Activated T-cell treated with anti-CD3 and anti-CD28 coated beads, Interleukin-2, amount 50 U/mL, for 72 hours (primary cell): Measurements from ENCODE around the gene SMAD9. TPM values are rescaled to one million over a fixed set of nuclear protein-coding genes. Genes with fewer than 3 reads are reported as not detected.

ENCODE experiments used
- ATAC-seq, 2 donors: fragments of 150-1000 bp; cut with Tn5 transposase; replicated peaks in 1 of 2; 2 replicates each; pipeline ENCODE4 v1.10.0; 2021; ENCODE audit warnings: moderate library complexity in 2 of 2, mild to moderate bottlenecking in 1 of 2
- DNase-seq, 2 donors: peaks; one replicate each; pipeline ENCODE4 v3.0.0; 2021 to 2022; ENCODE audit warnings: mixed read lengths in 1 of 2
- H3K27ac Mint-ChIP-seq: one replicate; pipeline ENCODE4 v1.8.0; 2022; ENCODE audit warnings: mild to moderate bottlenecking, moderate library complexity, mixed read lengths
- H3K27me3 Mint-ChIP-seq: one replicate; pipeline ENCODE4 v1.8.0; 2022; ENCODE audit warnings: low read depth, mixed read lengths
- H3K36me3 Mint-ChIP-seq, 2 donors: one replicate each; pipeline ENCODE4 v1.8.0; 2022; ENCODE audit warnings: mixed read lengths in 2 of 2, mild to moderate bottlenecking in 1 of 2; ENCODE audit not compliant: insufficient read depth in 2 of 2
- H3K4me1 Mint-ChIP-seq: one replicate; pipeline ENCODE4 v1.8.0; 2022; ENCODE audit warnings: low read depth, mixed read lengths
- H3K4me3 Mint-ChIP-seq, 2 donors: one replicate each; pipeline ENCODE4 v1.8.0; 2022; ENCODE audit warnings: mild to moderate bottlenecking in 2 of 2, mixed read lengths in 2 of 2, moderate library complexity in 2 of 2
- H3K9me3 Mint-ChIP-seq, 2 donors: one replicate each; pipeline ENCODE4 v1.8.0; 2022; ENCODE audit warnings: mixed read lengths in 2 of 2
- total RNA-seq, 2 donors: library from RNA; stranded (reverse); gene quantifications; one replicate each; pipeline ENCODE4 v1.2.3, GENCODE V29; 2022

SMAD9 gene
- total RNA-seq, 2 donors from 2014 or later = not detected

- H3K27ac Mint-ChIP-seq = no peak overlapping the region
- H3K27me3 Mint-ChIP-seq = no peaks in the 10 kb centered on the region
- no peak for ATAC-seq
- no peaks in the 10 kb centered on the region for H3K36me3 Mint-ChIP-seq
- no peak for DNase-seq
- H3K4me3 Mint-ChIP-seq = no peak overlapping the region
- H3K9me3 Mint-ChIP-seq = no peaks in the 10 kb centered on the region
- H3K4me1 Mint-ChIP-seq = no peaks in the 10 kb centered on the region
These were observed 78.6 kb downstream of the SMAD9 start for GRCh38 chr13:36841391-36841790.

GRCh38 chr13:36840718-36841250 lies 79.3 kb downstream of the SMAD9 start:
- H3K36me3 Mint-ChIP-seq = no peaks in the 10 kb centered on the region
- no peaks in the 10 kb centered on the region for H3K9me3 Mint-ChIP-seq
- H3K4me1 Mint-ChIP-seq = no peaks in the 10 kb centered on the region
- H3K27ac Mint-ChIP-seq = no peak overlapping the region
- H3K27me3 Mint-ChIP-seq = no peaks in the 10 kb centered on the region
- no peak for DNase-seq
- H3K4me3 Mint-ChIP-seq = no peak overlapping the region
- no peak for ATAC-seq

GRCh38 chr13:36839981-36840380 lies 80.1 kb downstream of the SMAD9 start:
- no peaks in the 10 kb centered on the region for H3K27me3 Mint-ChIP-seq
- no peaks in the 10 kb centered on the region for H3K4me1 Mint-ChIP-seq
- no peak overlapping the region for H3K27ac Mint-ChIP-seq
- H3K36me3 Mint-ChIP-seq = no peaks in the 10 kb centered on the region
- no peaks in the 10 kb centered on the region for H3K9me3 Mint-ChIP-seq
- ATAC-seq (no peak), DNase-seq (no peak)
- no peak overlapping the region for H3K4me3 Mint-ChIP-seq

DNA sequence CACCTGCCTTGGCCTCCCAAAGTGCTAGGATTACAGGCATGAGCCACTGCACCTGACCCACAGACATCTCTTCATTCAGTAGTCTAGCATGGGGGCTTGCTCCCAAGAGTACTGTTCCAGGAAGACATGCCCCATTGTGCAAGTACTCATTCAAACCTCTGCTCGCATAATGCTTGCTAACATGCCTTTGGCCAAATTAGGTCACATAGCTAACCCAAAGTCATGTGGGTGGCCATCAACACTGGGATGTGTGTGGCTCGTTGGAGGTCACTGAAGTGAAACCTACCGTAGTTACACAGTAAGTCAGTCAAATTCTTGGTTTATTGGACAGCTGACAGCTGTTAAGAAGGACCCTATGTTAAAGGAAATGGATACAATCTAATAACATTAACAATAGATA lies 80.8 kb downstream of the SMAD9 start:
- H3K4me3 Mint-ChIP-seq = no peak overlapping the region
- H3K27ac Mint-ChIP-seq = no peak overlapping the region
- no peaks in the 10 kb centered on the region for H3K9me3 Mint-ChIP-seq
- no peaks in the 10 kb centered on the region for H3K27me3 Mint-ChIP-seq
- H3K4me1 Mint-ChIP-seq = no peaks in the 10 kb centered on the region
- ATAC-seq = no peak
- DNase-seq = no peak
- H3K36me3 Mint-ChIP-seq = no peaks in the 10 kb centered on the region

- Mint-ChIP-seq H3K27me3 (no peaks in the 10 kb centered on the region), H3K27ac (no peak overlapping the region), H3K36me3 (peaks cover 0 to 1% of the 10 kb centered on the region in 2 donors), H3K9me3 (no peaks in the 10 kb centered on the region), H3K4me1 (no peaks in the 10 kb centered on the region), H3K4me3 (no peak overlapping the region)
- no peak for DNase-seq
- no peak for ATAC-seq
These were observed 82.5 kb downstream of the SMAD9 start for GRCh38 chr13:36837354-36838092.

DNA sequence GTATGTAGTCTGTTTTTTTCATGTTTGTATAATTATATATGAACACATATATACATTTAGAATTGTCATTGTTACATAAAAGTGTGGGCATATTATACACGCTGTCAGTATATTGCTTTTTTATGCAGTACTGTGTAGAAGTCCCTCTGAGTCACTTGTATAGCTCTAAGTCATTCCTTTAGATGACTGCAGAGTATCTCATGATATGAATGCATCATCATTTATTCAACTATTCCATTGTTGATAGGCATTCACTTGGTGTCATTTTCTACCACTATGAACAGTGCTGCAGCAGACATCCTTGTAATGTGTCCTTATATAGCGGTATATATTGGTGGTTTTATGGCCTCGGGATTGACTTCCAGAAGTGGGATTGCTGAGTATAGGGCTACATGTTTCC lies 85.7 kb downstream of the SMAD9 start:
- no peak overlapping the region for H3K27ac Mint-ChIP-seq
- no peak overlapping the region for H3K4me3 Mint-ChIP-seq
- no peaks in the 10 kb centered on the region for H3K4me1 Mint-ChIP-seq
- H3K9me3 Mint-ChIP-seq = no peaks in the 10 kb centered on the region
- DNase-seq (no peak), ATAC-seq (peak; percentile 87 to 98)
- no peaks in the 10 kb centered on the region for H3K27me3 Mint-ChIP-seq
- H3K36me3 Mint-ChIP-seq = peaks cover 2% of the 10 kb centered on the region in 2 donors

GRCh38 chr13:36831291-36831690 lies 88.7 kb downstream of the SMAD9 start:
- peaks cover 2 to 8% of the 10 kb centered on the region in 2 donors for H3K36me3 Mint-ChIP-seq
- no peak overlapping the region for H3K27ac Mint-ChIP-seq
- no peaks in the 10 kb centered on the region for H3K27me3 Mint-ChIP-seq

GRCh38 chr13:36829753-36830152 lies 90.3 kb downstream of the SMAD9 start:
- H3K27me3 Mint-ChIP-seq = no peaks in the 10 kb centered on the region
- no peak for DNase-seq
- no peak overlapping the region for H3K4me3 Mint-ChIP-seq
- H3K36me3 Mint-ChIP-seq = peaks cover 2 to 16% of the 10 kb centered on the region in 2 donors
- ATAC-seq = no peak
- no peak overlapping the region for H3K27ac Mint-ChIP-seq
- H3K4me1 Mint-ChIP-seq = peaks cover 6% of the 10 kb centered on the region
- H3K9me3 Mint-ChIP-seq = no peaks in the 10 kb centered on the region

More at GRCh38 chr13:36831291-36831690, 88.7 kb downstream of the SMAD9 start:
- no peaks in the 10 kb centered on the region for H3K9me3 Mint-ChIP-seq
- no peak for ATAC-seq
- no peak overlapping the region for H3K4me3 Mint-ChIP-seq
- DNase-seq = no peak
- H3K4me1 Mint-ChIP-seq = no peaks in the 10 kb centered on the region

DNA sequence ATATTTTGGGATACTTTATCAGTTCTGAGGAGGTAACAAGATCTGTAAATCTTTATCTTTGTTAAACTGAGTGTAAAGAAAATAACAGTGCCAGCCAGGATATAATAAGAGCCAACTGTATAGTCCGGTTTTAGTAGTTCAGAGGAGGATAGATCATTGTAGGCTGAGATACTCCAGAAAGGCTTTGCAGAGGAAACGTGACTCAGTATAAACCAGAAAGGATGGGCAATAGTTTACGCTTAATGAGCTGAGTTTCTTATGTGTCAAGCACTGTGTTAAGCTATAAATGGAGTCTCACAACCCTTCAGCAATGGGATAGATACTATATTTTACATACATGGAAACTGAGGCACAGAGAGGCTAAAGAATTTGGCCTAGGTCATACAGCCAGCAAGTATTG lies 97.3 kb downstream of the SMAD9 start:
- ATAC-seq (no peak), DNase-seq (no peak)
- Mint-ChIP-seq H3K9me3 (no peaks in the 10 kb centered on the region), H3K27me3 (no peaks in the 10 kb centered on the region), H3K27ac (peak overlapping the region; percentile 86), H3K4me1 (peaks cover 65% of the 10 kb centered on the region), H3K36me3 (peaks cover 4 to 22% of the 10 kb centered on the region in 2 donors), H3K4me3 (peak overlapping the region; percentile 47 to 81)

DNA sequence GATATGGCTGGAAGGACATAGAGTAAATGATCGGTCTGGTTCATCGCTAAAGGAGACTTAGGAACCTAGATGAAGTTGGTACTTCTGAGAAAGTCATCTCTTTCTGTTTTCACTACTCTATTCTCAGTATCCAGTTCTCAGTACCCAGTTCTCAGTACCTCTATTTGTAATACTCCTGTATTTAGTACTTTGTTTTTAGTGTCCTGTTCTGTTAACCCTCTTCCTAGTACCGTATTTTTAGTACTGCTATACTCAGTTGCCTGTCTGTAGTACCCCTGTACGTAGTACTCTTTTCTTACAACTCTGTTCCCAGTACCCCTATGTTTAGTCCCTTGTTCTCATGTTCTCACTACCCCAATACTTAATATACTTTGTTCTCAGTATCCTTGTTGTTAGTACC lies 99.8 kb downstream of the SMAD9 start:
- Mint-ChIP-seq H3K36me3 (peaks cover 4 to 16% of the 10 kb centered on the region in 2 donors), H3K4me3 (peak overlapping the region; percentile 96), H3K27me3 (peaks cover 11% of the 10 kb centered on the region), H3K4me1 (peaks cover 71% of the 10 kb centered on the region), H3K27ac (peak overlapping the region; percentile 96), H3K9me3 (no peaks in the 10 kb centered on the region)
- DNase-seq (no peak), ATAC-seq (peak; percentile 55 to 57)

DNA sequence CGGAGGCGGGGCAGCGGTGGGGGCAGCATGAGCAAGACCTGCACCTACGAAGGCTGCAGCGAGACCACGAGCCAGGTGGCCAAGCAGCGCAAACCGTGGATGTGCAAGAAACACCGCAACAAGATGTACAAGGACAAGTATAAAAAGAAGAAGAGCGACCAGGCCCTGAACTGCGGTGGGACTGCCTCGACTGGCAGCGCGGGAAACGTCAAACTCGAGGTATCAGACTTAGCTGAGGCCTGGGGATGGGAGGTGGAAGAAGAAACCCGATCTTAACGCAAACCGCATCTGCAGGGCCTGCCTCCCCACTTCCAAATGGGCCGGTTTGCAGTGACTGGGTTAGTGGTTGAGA lies 100.3 kb downstream of the SMAD9 start:
- Mint-ChIP-seq H3K9me3 (no peaks in the 10 kb centered on the region), H3K4me1 (peaks cover 66% of the 10 kb centered on the region), H3K36me3 (peaks cover 4 to 11% of the 10 kb centered on the region in 2 donors), H3K4me3 (peak overlapping the region; percentile 96), H3K27ac (peak overlapping the region; percentile 96), H3K27me3 (peaks cover 14% of the 10 kb centered on the region)
- DNase-seq = peak; percentile 37
- peak; percentile 21 to 29 for ATAC-seq

DNA sequence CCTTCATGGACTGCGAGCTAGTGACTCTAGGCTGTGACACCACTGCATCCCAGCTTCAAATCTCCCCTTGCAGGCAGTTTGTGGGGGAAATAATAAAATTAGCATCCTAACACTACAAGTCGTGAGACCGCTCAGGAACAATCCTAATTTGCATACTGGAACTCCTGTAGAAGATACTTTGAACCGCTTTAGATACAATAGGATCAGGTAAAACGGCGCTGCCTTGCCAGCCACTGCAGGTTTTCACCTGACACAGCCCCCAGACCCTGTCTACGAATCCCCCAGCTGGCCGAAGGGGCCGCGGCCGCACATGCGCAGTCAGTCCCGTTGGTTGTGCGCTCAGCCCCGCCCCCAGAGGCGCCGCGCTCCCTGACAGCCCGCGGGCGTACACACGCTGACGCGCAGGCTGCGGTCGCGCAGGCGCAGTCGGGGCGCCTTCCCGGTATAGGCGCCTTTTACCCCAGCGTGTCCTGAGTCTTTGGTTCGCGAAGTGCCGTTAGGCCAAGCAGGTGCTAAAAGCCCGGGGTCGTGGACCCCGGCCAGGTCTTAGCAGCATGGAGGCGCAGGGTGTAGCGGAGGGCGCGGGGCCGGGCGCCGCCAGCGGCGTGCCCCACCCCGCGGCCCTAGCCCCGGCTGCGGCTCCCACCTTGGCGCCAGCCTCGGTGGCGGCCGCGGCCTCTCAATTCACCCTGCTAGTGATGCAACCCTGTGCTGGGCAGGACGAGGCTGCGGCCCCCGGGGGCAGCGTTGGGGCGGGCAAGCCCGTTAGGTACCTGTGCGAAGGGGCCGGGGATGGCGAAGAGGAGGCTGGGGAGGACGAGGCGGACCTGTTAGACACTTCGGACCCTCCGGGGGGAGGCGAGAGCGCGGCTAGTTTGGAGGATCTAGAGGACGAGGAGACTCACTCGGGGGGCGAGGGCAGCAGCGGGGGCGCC lies 101.0 kb downstream of the SMAD9 start, which contains the start of gene RFXAP:
Gene RFXAP (plus strand): TSS at position 419 of the 935 bp plus-strand sequence. CDS start 136 bp downstream, at position 555.
- peaks cover 60% of the 10 kb centered on the region for H3K4me1 Mint-ChIP-seq
- H3K36me3 Mint-ChIP-seq = peaks cover 4 to 9% of the 10 kb centered on the region in 2 donors
- peak; percentile 91 to 94 for DNase-seq
- ATAC-seq = peak; percentile 89 to 90
- H3K27ac Mint-ChIP-seq = peak within 1 kb of the TSS; percentile 96
- H3K9me3 Mint-ChIP-seq = no peaks in the 10 kb centered on the region
- H3K27me3 Mint-ChIP-seq = peaks cover 20% of the 10 kb centered on the region
- peak within 1 kb of the TSS; percentile 96 for H3K4me3 Mint-ChIP-seq
